HEK293 (cell line): ENCODE data around the gene CNTN4.

Experiments
- CTCF ChIA-PET: fragments of 350-600 bp; formaldehyde crosslinking; extraction: SDS; loops from one replicate; lab custom pipeline; 2021; ENCODE audit warnings: antibody characterized with exemption; lab: Yijun Ruan, JAX
- POLR2A ChIA-PET: fragments of 300-600 bp; formaldehyde crosslinking; extraction: SDS; loops from one replicate; lab custom pipeline; 2020; ENCODE audit warnings: antibody characterized with exemption, inconsistent platforms; lab: Yijun Ruan, JAX
- H3K27ac ChIP-seq: fragments of 200-500 bp; sonication (Bioruptor generic); 2 replicates; pipeline ENCODE4 v1.5.1; 2014; ENCODE audit warnings: low read depth, low read length, control low read depth, inconsistent platforms; ENCODE audit errors: extremely low read depth
- H3K36me3 ChIP-seq, 2 experiments: fragments of 200-500 bp in 1 of 2; sonication (Bioruptor generic) in 1 of 2; 1 replicate in 1 of 2; 2 replicates in 1 of 2; pipeline ENCODE4 v1.5.1; 2014 to 2017; ENCODE audit warnings: inconsistent platforms in 2 of 2, low read length in 2 of 2; ENCODE audit not compliant: control insufficient read depth in 2 of 2, insufficient read depth in 1 of 2
- H3K4me1 ChIP-seq: fragments of 200-500 bp; sonication (Bioruptor generic); 2 replicates; pipeline ENCODE4 v1.5.1; 2014; ENCODE audit warnings: mild to moderate bottlenecking, low read length, inconsistent platforms; ENCODE audit not compliant: control insufficient read depth, insufficient read depth
- H3K4me3 ChIP-seq: 2 replicates; pipeline ENCODE4 v1.5.1; 2011; ENCODE audit warnings: low read depth, mild to moderate bottlenecking, control low read depth, low read length, moderate library complexity
- H3K9me3 ChIP-seq: fragments of 200-500 bp; sonication (Bioruptor generic); 2 replicates; pipeline ENCODE4 v1.5.1; 2014; ENCODE audit warnings: low read depth, low read length, inconsistent platforms; ENCODE audit not compliant: control insufficient read depth, insufficient read depth
- GLIS1 ChIP-seq: fragments of 450-650 bp; formaldehyde crosslinking; IDR thresholded peaks from 2 replicates; pipeline ENCODE4 v1.5.1; 2016; ENCODE audit warnings: missing biosample characterization, missing genetic modification characterization
- HOXA7 ChIP-seq: sonication (generic); formaldehyde crosslinking; IDR thresholded peaks from 2 replicates; pipeline ENCODE4 v1.8.1; 2022; ENCODE audit warnings: missing genetic modification reagents, borderline replicate concordance
- SCRT2 ChIP-seq: fragments of 450-650 bp; formaldehyde crosslinking; IDR thresholded peaks from 2 replicates; pipeline ENCODE4 v1.5.1; 2016; ENCODE audit warnings: missing biosample characterization, missing genetic modification characterization
- TRIM28 ChIP-seq: IDR thresholded peaks from 2 replicates; pipeline ENCODE4 v1.6.1; 2011; ENCODE audit warnings: low read length, control low read depth, borderline replicate concordance
- ZNF311 ChIP-seq: fragments of 450-650 bp; formaldehyde crosslinking; IDR thresholded peaks from 2 replicates; pipeline ENCODE4 v1.5.1; 2017; ENCODE audit warnings: missing biosample characterization, missing genetic modification characterization, borderline replicate concordance
- ZNF350 ChIP-seq: fragments of 450-650 bp; formaldehyde crosslinking; IDR thresholded peaks from 2 replicates; pipeline ENCODE4 v1.5.0; 2017; ENCODE audit warnings: missing biosample characterization, mild to moderate bottlenecking, missing genetic modification characterization
- ZNF514 ChIP-seq: fragments of 450-650 bp; formaldehyde crosslinking; IDR thresholded peaks from 2 replicates; pipeline ENCODE4 v1.5.1; 2016; ENCODE audit warnings: missing biosample characterization, missing genetic modification characterization
- ZNF521 ChIP-seq: fragments of 450-650 bp; formaldehyde crosslinking; IDR thresholded peaks from 2 replicates; pipeline ENCODE4 v1.5.1; 2017; ENCODE audit warnings: missing biosample characterization, mild to moderate bottlenecking, missing genetic modification characterization
- ZNF571 ChIP-seq: fragments of 450-650 bp; formaldehyde crosslinking; IDR thresholded peaks from 2 replicates; pipeline ENCODE4 v1.5.0; 2017; ENCODE audit warnings: missing biosample characterization, missing genetic modification characterization
- ZNF626 ChIP-seq: fragments of 450-650 bp; sonication (Bioruptor Pico); formaldehyde crosslinking; IDR thresholded peaks from 2 replicates; pipeline ENCODE4 v1.5.1; 2018; ENCODE audit warnings: missing biosample characterization, missing genetic modification characterization, inconsistent platforms
- ZNF791 ChIP-seq: fragments of 450-650 bp; formaldehyde crosslinking; IDR thresholded peaks from 2 replicates; pipeline ENCODE4 v1.5.1; 2016; ENCODE audit warnings: missing biosample characterization, missing genetic modification characterization
- ZNF837 ChIP-seq: fragments of 450-650 bp; formaldehyde crosslinking; IDR thresholded peaks from 2 replicates; pipeline ENCODE4 v1.5.1; 2016; ENCODE audit warnings: missing biosample characterization, missing genetic modification characterization
- TF ChIP-seq, protein P1 (sequence below): fragments of 450-650 bp; formaldehyde crosslinking; IDR thresholded peaks from 2 replicates; pipeline ENCODE4 v1.5.1; 2017; ENCODE audit warnings: missing biosample characterization, missing genetic modification characterization
- TF ChIP-seq, protein P2 (sequence below): fragments of 450-650 bp; formaldehyde crosslinking; IDR thresholded peaks from 2 replicates; pipeline ENCODE4 v1.5.1; 2016; ENCODE audit warnings: missing biosample characterization, missing genetic modification characterization
- TF ChIP-seq, protein P3 (sequence below): fragments of 450-650 bp; formaldehyde crosslinking; IDR thresholded peaks from 2 replicates; pipeline ENCODE4 v1.5.1; 2016; ENCODE audit warnings: missing biosample characterization, missing genetic modification characterization
- TF ChIP-seq, protein P4 (sequence below): fragments of 450-650 bp; formaldehyde crosslinking; IDR thresholded peaks from 2 replicates; pipeline ENCODE4 v1.5.1; 2016; ENCODE audit warnings: missing biosample characterization, missing genetic modification characterization
- TF ChIP-seq, protein P5 (sequence below): fragments of 450-650 bp; formaldehyde crosslinking; IDR thresholded peaks from 2 replicates; pipeline ENCODE4 v1.5.1; 2017; ENCODE audit warnings: missing biosample characterization, mild to moderate bottlenecking, missing genetic modification characterization, moderate library complexity

CNTN4 gene

DNA sequence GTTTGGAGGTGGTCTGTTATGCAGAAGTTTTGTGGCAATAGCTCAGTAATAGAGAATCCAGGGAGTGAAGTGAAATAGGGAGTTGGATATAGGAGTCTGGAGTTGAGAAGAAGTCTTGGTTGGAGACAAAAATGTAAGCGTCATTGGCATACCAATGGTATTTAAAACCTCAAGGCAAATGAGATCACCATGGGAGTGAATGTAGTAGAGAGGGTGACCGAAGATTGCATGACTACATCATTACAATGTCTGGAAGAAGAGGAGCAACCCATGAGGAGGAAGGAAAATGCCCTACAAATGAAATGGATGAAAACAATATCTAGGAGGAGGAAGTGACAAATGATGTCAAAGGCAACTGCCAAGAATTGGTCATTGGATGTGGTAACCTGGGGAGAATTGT, 54.4 kb downstream of the CNTN4 start:
- POLR2A ChIA-PET = no interaction called here
- CTCF ChIA-PET = interaction anchor here (0.5 kb wide), 1 partner anchor 327 kb away, joined by 3 read pairs; no protein-coding TSS in a partner anchor
- H3K4me3 ChIP-seq = no peak overlapping the region
- H3K36me3 ChIP-seq = no peaks in the 10 kb centered on the region
- no peaks in the 10 kb centered on the region for H3K4me1 ChIP-seq
- no peak overlapping the region for H3K27ac ChIP-seq
- TF ChIP-seq, protein P1, sequence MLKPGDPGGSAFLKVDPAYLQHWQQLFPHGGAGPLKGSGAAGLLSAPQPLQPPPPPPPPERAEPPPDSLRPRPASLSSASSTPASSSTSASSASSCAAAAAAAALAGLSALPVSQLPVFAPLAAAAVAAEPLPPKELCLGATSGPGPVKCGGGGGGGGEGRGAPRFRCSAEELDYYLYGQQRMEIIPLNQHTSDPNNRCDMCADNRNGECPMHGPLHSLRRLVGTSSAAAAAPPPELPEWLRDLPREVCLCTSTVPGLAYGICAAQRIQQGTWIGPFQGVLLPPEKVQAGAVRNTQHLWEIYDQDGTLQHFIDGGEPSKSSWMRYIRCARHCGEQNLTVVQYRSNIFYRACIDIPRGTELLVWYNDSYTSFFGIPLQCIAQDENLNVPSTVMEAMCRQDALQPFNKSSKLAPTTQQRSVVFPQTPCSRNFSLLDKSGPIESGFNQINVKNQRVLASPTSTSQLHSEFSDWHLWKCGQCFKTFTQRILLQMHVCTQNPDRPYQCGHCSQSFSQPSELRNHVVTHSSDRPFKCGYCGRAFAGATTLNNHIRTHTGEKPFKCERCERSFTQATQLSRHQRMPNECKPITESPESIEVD = no peak
- TF ChIP-seq ZNF837 (tag by site-specific recombination) (no peak), ZNF571 (tag by site-specific recombination) (no peak), HOXA7 (no peak), GLIS1 (no peak), TRIM28 (no peak)
- TF ChIP-seq, protein P2, sequence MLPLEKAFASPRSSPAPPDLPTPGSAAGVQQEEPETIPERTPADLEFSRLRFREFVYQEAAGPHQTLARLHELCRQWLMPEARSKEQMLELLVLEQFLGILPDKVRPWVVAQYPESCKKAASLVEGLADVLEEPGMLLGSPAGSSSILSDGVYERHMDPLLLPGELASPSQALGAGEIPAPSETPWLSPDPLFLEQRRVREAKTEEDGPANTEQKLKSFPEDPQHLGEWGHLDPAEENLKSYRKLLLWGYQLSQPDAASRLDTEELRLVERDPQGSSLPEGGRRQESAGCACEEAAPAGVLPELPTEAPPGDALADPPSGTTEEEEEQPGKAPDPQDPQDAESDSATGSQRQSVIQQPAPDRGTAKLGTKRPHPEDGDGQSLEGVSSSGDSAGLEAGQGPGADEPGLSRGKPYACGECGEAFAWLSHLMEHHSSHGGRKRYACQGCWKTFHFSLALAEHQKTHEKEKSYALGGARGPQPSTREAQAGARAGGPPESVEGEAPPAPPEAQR (tag by site-specific recombination) = no peak
- TF ChIP-seq, protein P3, sequence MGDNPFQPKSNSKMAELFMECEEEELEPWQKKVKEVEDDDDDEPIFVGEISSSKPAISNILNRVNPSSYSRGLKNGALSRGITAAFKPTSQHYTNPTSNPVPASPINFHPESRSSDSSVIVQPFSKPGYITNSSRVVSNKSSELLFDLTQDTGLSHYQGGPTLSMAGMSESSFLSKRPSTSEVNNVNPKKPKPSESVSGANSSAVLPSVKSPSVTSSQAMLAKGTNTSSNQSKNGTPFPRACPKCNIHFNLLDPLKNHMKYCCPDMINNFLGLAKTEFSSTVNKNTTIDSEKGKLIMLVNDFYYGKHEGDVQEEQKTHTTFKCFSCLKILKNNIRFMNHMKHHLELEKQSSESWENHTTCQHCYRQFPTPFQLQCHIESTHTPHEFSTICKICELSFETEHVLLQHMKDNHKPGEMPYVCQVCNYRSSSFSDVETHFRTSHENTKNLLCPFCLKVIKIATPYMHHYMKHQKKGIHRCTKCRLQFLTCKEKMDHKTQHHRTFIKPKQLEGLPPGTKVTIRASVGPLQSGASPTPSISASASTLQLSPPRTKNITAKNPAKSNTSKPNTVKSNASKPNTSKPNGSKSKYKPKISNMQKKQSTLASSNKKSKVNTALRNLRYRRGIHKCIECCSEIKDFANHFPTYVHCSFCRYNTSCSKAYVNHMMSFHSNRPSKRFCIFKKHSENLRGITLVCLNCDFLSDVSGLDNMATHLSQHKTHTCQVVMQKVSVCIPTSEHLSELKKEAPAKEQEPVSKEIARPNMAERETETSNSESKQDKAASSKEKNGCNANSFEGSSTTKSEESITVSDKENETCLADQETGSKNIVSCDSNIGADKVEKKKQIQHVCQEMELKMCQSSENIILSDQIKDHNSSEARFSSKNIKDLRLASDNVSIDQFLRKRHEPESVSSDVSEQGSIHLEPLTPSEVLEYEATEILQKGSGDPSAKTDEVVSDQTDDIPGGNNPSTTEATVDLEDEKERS = no peak
- H3K9me3 ChIP-seq = no peaks in the 10 kb centered on the region

DNA sequence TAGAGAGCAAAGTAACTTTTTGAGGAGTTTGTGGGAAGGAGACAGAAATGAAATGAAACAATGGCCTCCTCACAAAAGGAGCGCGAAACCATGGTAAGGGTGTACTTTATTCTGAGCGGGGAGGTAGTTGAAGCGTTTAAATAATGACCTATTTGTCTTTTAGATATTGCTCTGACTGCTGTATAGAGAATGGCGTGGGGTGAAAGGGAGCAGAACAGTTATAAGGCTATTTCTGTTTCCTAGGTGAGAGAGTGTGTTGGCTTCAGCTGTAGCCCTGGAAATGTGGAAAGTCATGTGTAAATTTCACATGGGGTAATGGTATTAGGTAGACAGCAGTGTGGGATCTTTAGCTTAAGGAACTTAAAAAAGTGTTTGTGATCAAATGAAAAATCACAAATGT, 54.9 kb downstream of the CNTN4 start:
- Histone ChIP-seq H3K27ac (no peak overlapping the region), H3K4me3 (no peak overlapping the region), H3K36me3 (no peaks in the 10 kb centered on the region), H3K4me1 (no peaks in the 10 kb centered on the region), H3K9me3 (no peaks in the 10 kb centered on the region)
- ChIA-PET CTCF (no interaction called here), POLR2A (no interaction called here)
- TF ChIP-seq ZNF514 (tag by site-specific recombination) (no peak), ZNF350 (tag by site-specific recombination) (no peak), ZNF626 (no peak), SCRT2 (no peak), ZNF791 (tag by site-specific recombination) (no peak), ZNF521 (tag by site-specific recombination) (no peak), ZNF311 (tag by site-specific recombination) (no peak)
- TF ChIP-seq, protein P4, sequence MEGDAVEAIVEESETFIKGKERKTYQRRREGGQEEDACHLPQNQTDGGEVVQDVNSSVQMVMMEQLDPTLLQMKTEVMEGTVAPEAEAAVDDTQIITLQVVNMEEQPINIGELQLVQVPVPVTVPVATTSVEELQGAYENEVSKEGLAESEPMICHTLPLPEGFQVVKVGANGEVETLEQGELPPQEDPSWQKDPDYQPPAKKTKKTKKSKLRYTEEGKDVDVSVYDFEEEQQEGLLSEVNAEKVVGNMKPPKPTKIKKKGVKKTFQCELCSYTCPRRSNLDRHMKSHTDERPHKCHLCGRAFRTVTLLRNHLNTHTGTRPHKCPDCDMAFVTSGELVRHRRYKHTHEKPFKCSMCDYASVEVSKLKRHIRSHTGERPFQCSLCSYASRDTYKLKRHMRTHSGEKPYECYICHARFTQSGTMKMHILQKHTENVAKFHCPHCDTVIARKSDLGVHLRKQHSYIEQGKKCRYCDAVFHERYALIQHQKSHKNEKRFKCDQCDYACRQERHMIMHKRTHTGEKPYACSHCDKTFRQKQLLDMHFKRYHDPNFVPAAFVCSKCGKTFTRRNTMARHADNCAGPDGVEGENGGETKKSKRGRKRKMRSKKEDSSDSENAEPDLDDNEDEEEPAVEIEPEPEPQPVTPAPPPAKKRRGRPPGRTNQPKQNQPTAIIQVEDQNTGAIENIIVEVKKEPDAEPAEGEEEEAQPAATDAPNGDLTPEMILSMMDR = no peak
- TF ChIP-seq, protein P5, sequence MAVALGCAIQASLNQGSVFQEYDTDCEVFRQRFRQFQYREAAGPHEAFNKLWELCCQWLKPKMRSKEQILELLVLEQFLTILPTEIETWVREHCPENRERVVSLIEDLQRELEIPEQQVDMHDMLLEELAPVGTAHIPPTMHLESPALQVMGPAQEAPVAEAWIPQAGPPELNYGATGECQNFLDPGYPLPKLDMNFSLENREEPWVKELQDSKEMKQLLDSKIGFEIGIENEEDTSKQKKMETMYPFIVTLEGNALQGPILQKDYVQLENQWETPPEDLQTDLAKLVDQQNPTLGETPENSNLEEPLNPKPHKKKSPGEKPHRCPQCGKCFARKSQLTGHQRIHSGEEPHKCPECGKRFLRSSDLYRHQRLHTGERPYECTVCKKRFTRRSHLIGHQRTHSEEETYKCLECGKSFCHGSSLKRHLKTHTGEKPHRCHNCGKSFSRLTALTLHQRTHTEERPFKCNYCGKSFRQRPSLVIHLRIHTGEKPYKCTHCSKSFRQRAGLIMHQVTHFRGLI (tag by site-specific recombination) = no peak
